RKO (cell line): ENCODE results near the gene TUBA4A.
A peak's percentile ranks its signal among the peaks of the same experiment; 100 is the strongest.
"Not testable (repeated sequence)": the region's sequence is repeated elsewhere in the genome, so short reads cannot be mapped to it uniquely, and the experiment has no call there.

Experiments
- DNase-seq: peaks from one replicate; pipeline ENCODE4 v3.0.0-alpha.2; 2016; ENCODE audit warnings: low spot score

The TUBA4A gene

GRCh38 chr2:219210886-219211362 lies 42.8 kb downstream of the TUBA4A start:
- no peak for DNase-seq

DNA sequence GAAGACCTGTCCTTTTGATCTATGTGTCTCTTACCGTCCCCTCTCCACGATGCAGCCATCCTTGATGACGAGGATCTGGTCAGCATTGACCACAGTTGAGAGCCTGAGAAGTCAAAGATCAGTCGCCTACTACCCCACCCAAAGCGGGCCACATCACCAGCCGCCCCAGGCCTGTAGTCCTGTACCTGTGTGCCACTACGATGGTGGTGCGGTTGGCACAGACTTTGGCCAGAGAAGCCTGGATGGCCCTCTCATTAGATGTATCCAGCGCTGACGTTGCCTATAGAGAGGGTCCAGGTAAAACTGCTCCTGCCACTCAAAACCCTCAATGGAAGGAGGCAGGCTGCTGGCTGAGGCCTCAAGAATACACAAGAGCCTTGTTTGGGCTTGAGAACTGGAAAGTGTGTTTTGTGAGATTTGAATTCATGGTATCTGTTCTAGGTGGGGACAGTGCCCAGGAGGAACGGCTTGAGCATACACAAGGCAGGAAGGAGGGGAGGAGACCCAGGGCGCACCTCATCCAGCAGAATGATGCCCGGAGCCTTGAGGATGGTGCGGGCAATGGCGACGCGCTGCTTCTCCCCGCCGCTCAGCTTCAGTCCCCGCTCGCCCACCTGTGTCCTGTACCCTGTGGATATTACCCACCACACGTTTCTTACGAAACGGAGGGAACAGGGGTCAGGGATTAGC lies 43.4 kb downstream of the TUBA4A start:
- DNase-seq: no peak

DNA sequence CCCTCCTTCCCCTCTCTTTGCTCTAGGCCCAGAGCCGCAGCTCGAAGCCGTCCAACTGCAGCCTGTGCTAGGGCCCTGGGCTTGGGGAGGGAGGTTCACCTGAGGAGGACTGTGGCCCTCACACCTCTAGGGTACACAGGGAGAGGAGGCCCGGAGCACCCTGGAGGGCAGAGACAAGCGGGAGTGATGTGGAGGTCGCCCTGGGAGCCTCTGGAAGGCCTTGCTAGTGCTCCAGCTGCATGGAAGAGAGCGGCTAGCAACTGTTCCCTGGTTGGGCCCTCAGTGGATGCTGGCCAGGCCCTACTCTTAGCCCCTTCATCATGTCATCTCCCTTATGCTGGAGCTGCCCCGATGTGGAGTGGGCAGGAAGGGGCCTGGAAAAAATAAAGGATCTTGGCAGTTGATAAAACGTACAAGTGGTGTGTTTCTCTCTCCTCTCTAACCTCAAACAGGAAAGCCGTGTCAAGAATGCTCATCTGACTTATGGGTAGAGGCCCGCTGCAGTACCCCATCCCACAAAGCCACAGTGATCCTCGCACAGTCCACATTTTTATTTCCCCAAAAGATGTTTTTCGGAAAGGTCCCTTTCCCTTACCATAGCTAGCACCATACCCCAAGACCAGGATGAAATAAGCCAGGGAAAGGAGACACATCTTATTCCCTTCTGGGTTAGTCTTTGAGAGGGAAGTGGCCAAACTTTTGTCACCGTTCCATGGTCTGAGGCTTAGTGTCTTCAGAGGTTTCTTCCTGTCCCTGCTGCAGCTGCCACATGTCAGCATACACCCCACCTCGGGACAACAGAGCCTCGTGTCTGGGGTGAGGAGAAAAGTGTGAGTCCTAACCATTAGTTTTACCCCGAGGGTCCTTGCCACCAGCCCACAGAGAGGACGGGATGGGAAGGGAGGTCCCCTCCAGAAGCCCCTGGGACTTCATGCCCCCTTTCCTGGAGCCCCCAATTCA lies 44.2 kb downstream of the TUBA4A start:
- no peak for DNase-seq

GRCh38 chr2:219207884-219208740 lies 45.6 kb downstream of the TUBA4A start:
- DNase-seq: peak; percentile 39

- no peak for DNase-seq
These were observed 46.4 kb downstream of the TUBA4A start for GRCh38 chr2:219207134-219207883.

DNA sequence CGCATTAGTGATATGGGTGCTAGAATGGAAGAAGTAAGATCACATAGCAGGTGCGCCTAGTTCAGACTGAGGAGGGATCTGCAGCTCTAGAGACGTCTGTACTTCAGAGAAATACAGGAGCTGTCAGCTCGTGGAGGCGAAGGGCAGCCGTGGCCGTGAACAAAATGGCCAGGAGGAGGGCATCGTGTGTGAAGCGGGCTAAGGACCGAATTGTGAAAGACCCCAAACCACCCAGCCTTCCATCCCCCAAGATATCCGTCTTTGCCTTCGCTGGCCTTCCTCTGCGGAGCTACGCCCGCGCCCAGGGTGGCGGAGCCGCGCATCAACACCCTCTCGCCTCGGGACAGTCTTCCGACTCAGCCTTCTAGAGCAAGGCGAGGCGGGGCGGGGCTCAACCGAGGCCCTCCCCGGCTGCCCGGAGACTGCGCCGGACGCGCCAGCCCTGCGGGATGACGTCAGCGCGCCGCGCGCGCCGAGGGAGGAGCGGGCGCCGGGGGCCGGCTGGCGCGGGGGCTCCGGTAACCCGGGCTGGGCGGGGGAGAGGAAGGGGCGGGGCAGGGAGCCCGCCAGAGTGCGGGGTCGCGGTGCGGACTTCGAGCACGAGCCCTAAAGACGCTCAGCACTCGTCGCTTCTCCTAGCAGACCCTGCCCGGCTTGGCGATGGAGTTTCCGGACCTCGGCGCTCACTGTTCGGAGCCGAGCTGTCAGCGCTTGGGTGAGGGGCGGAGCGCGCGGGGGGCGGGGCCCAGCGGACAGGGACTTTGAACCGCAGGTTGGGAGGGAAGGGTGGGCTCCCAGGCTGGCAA lies 47.2 kb downstream of the TUBA4A start, which contains the start of gene ZFAND2B:
TSS of gene ZFAND2B (plus strand) at position 455 of the 806 bp plus-strand sequence. CDS start at position 661, 206 bp downstream.
- peak; percentile 94 for DNase-seq

- no peak for DNase-seq
These were observed 47.8 kb downstream of the TUBA4A start for GRCh38 chr2:219205981-219206327.

- no peak for DNase-seq
These were observed 48.6 kb downstream of the TUBA4A start for GRCh38 chr2:219205165-219205538.

DNA sequence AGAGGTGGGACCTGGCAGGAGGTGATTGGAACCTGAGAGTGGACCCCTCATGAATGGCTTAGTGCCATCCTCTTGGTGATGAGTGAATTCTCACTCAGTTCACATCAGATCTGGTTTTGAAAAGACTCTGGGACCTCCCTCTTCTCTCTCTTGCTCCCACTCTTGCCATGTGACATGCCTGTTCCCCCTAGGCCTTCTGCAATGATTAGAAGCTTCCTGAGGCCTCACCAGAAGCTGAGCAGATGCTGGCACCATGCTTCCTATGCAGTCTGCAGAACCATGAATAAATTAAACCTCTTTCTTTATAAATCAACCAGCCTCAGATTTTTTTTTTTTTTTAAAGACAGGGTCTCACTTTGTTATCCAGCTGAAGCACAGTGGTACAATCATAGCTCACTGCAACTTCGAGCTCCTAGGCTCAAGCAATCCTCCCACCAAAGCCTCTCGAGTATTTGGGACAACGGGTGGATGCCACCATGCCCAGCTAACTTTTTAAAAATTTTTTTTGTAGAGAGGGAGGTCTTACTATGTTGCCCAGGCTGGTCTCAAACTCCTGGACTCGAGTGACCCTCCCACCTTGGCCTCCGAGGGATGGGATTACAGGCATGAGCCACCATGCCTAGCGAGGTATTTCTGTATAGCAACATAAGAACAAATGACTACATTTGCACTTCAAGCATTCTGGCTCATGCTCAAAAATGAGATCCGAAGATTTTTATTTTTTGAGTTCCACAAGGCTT lies 49.1 kb downstream of the TUBA4A start:
- no peak for DNase-seq

DNA sequence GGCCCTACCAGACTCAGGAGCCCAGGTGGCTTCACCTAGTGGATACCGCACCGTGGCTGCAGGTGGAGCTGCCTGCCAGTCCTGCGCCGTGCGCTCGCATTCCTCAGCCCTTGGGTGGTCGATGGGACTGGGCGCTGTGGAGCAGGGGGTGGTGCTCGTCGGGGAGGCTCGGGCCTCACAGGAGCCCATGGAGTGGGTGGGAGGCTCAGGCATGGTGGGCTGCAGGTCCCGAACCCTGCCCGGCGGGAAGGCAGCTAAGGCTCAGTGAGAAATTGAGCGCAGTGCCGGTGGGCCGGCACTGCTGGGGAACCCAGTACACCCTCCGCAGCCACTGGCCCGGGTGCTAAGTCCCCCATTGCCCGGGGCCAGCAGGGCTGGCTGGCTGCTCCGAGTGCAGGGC lies 52.4 kb downstream of the TUBA4A start:
- not testable (repeated sequence) for DNase-seq

DNA sequence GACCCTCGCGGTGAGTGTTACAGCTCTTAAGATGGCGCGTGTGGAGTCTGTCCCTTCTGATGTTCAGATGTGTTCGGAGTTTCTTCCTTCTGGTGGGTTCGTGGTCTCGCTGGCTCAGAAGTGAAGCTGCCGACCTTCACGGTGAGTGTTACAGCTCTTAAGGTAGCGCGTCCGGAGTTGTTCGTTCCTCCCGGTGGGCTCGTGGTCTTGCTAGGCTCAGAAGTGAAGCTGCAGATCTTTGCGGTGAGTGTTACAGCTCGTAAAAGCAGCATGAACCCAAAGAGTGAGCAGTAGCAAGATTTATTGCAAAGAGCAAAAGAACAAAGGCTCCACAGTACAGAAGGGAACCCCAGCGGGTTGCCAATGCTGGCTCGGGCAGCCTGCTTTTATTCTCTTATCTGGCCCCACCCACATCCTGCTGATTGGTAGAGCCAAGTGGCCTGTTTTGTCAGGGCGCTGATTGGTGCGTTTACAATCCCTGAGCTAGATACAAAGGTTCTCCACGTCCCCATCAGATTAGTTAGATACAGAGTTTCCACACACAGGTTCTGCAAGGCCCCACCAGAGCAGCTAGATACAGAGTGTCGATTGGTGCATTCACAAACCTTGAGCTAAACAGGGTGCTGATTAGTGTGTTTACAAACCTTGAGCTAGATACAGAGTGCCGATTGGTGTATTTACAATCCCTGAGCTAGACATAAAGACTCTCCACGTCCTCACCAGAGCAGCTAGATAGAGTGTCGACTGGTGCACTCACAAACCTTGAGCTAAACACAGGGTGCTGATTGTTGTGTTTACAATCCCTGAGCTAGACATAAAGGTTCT lies 53.0 kb downstream of the TUBA4A start:
- DNase-seq: not testable (repeated sequence)
